Parathyroid adenoma (tissue), 2 donors: ENCODE results near the gene NREP.

ENCODE experiments used
- H2AFZ ChIP-seq: fragments of 300-600 bp; sonication (generic); one replicate; pipeline ENCODE4 v1.7.0; 2017; ENCODE audit warnings: antibody characterized with exemption, mild to moderate bottlenecking
- H3K27ac ChIP-seq: fragments of 300-600 bp; sonication (generic); one replicate; pipeline ENCODE4 v1.7.0; 2017
- H3K27me3 ChIP-seq: fragments of 300-600 bp; sonication (generic); one replicate; pipeline ENCODE4 v1.7.0; 2017; ENCODE audit warnings: low read length; ENCODE audit not compliant: control insufficient read depth, insufficient read depth
- H3K36me3 ChIP-seq: fragments of 300-600 bp; sonication (generic); one replicate; pipeline ENCODE4 v1.7.0; 2017; ENCODE audit warnings: low read length; ENCODE audit not compliant: control insufficient read depth, insufficient read depth
- H3K4me1 ChIP-seq: fragments of 300-600 bp; sonication (generic); one replicate; pipeline ENCODE4 v1.7.0; 2017; ENCODE audit warnings: control low read depth
- H3K4me2 ChIP-seq: fragments of 300-600 bp; sonication (generic); one replicate; pipeline ENCODE4 v1.7.0; 2017; ENCODE audit warnings: low read length
- H3K4me3 ChIP-seq: fragments of 300-600 bp; sonication (generic); one replicate; pipeline ENCODE4 v1.7.0; 2017; ENCODE audit warnings: low read depth, low read length
- H3K79me2 ChIP-seq: fragments of 300-600 bp; sonication (generic); one replicate; pipeline ENCODE4 v1.7.0; 2017; ENCODE audit warnings: control low read depth
- H3K9ac ChIP-seq: fragments of 300-600 bp; sonication (generic); one replicate; pipeline ENCODE4 v1.7.0; 2017; ENCODE audit warnings: mild to moderate bottlenecking
- H3K9me3 ChIP-seq: fragments of 300-600 bp; sonication (generic); one replicate; pipeline ENCODE4 v1.7.0; 2017; ENCODE audit warnings: low read length; ENCODE audit not compliant: control insufficient read depth
- CTCF ChIP-seq: fragments of 300-600 bp; sonication (generic); IDR thresholded peaks from one replicate; pipeline ENCODE4 v1.7.0; 2017; ENCODE audit warnings: antibody characterized with exemption, mild to moderate bottlenecking
- donor health status: primary hyperparathyroidism.

The NREP gene

DNA sequence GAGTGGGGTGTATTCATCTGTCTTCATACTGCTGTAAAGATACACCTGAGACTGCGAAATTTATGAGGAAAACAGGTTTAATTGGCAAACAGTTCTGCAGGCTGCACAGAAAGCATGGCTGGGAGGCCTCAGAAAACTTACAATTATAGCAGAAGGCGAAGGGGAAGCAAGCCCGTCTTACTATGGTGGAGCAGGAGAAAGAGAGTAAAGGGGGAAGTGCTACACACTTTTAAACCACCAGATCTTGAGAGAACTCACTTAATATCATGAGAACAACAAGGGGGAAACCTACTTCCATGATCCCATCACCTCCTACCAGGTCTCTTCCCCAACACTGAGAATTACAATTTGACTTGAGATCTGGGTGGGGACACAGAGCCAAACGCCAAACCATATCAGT is 12.5 kb upstream of the NREP start:
- Histone ChIP-seq H3K79me2 (no peaks in the 10 kb centered on the region), H3K27me3 (no peaks in the 10 kb centered on the region), H3K4me3 (no peak overlapping the region), H3K36me3 (no peaks in the 10 kb centered on the region), H3K4me2 (no peak overlapping the region), H3K27ac (no peak overlapping the region), H3K4me1 (no peaks in the 10 kb centered on the region), H2AFZ (no peak overlapping the region), H3K9ac (no peak overlapping the region), H3K9me3 (no peaks in the 10 kb centered on the region)
- TF ChIP-seq CTCF, result no peak

GRCh38 chr5:111765613-111766571 is 8.9 kb upstream of the NREP start:
- no peak overlapping the region for H3K9ac ChIP-seq
- no peaks in the 10 kb centered on the region for H3K4me1 ChIP-seq
- no peaks in the 10 kb centered on the region for H3K27me3 ChIP-seq
- no peak overlapping the region for H3K27ac ChIP-seq
- no peak overlapping the region for H3K4me2 ChIP-seq
- no peaks in the 10 kb centered on the region for H3K36me3 ChIP-seq
- H3K9me3 ChIP-seq, result no peaks in the 10 kb centered on the region
- no peak overlapping the region for H3K4me3 ChIP-seq
- no peaks in the 10 kb centered on the region for H3K79me2 ChIP-seq
- no peak for TF ChIP-seq CTCF
- no peak overlapping the region for H2AFZ ChIP-seq

- Histone ChIP-seq H3K4me3 (no peak overlapping the region), H3K4me2 (no peak overlapping the region), H3K27me3 (no peaks in the 10 kb centered on the region), H3K27ac (no peak overlapping the region), H3K79me2 (no peaks in the 10 kb centered on the region), H3K36me3 (no peaks in the 10 kb centered on the region), H2AFZ (no peak overlapping the region), H3K9ac (no peak overlapping the region), H3K9me3 (no peaks in the 10 kb centered on the region), H3K4me1 (no peaks in the 10 kb centered on the region)
- TF ChIP-seq CTCF, result no peak
Observed at GRCh38 chr5:111764019-111764418, 7.0 kb upstream of the NREP start.

DNA sequence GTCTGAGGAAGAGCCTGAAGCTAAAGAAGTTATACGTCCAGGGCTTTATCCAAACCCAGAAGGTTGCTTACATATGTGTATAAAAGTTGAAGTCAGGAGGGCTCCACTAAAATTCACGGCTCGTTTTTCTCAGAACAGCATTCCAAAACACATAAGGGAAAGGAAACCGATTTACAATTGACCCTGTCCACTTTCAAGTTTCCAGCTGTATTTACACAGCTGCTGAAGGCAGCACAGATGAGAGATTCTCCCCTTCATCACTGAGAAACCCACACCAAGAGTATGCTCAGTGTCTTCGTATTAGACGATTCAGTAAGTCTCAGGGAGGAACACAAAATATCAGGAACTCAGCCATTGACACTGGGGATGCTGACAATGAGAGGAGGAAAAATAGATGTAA is 5.9 kb upstream of the NREP start:
- Histone ChIP-seq H3K9ac (no peak overlapping the region), H3K4me1 (peaks cover 7% of the 10 kb centered on the region), H3K36me3 (no peaks in the 10 kb centered on the region), H3K4me2 (no peak overlapping the region), H3K4me3 (no peak overlapping the region), H3K27me3 (no peaks in the 10 kb centered on the region), H3K9me3 (no peaks in the 10 kb centered on the region), H3K79me2 (no peaks in the 10 kb centered on the region), H3K27ac (no peak overlapping the region), H2AFZ (no peak overlapping the region)
- TF ChIP-seq CTCF, result no peak

DNA sequence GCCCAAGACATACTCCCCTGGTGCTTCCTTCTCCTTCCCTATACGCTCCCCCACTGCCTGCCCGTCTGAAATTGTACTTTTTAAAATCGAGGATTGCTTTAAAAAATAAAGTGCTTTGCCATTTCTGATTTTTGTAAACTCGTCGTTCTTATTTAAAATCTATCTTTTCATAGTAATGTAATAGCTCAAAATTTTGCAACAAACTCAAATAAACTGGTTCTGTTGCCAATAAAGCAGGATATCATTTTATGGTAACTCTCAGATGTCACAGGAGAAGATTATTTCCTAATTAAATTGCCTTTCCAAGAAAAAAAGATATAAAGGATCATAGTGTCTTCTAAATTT is 1.3 kb upstream of the NREP start:
- H2AFZ ChIP-seq, result peak overlapping the region; percentile 97
- peaks cover 10% of the 10 kb centered on the region for H3K4me1 ChIP-seq
- H3K9me3 ChIP-seq, result no peaks in the 10 kb centered on the region
- no peaks in the 10 kb centered on the region for H3K36me3 ChIP-seq
- TF ChIP-seq CTCF, result no peak
- H3K27me3 ChIP-seq, result no peaks in the 10 kb centered on the region
- H3K4me2 ChIP-seq, result peak overlapping the region; percentile 78
- H3K79me2 ChIP-seq, result no peaks in the 10 kb centered on the region
- H3K4me3 ChIP-seq, result peak overlapping the region; percentile 70
- H3K9ac ChIP-seq, result peak overlapping the region; percentile 68
- peak overlapping the region; percentile 97 for H3K27ac ChIP-seq
